ENCODE data around the gene ZNF655.
"Not testable (repeated sequence)": the region's sequence is repeated elsewhere in the genome, so short reads cannot be mapped to it uniquely, and the experiment has no call there.

Gene ZNF655

GRCh38 chr7:99562832-99563231, 4.4 kb downstream of the ZNF655 start:
- Mint-ChIP-seq H3K4me3 (peak overlapping the region; percentile 51 to 71 (median 57)), H3K9me3 (no peaks in the 10 kb centered on the region), H3K36me3 (ENCODE audit: low read depth) (peaks cover 53% of the 10 kb centered on the region), H3K4me1 (peaks cover 13% of the 10 kb centered on the region), H3K27me3 (ENCODE audit: low read depth) (no peaks in the 10 kb centered on the region), H3K27ac (peak overlapping the region in 1 of 3 experiments; percentile 30)
- no peak for TF ChIP-seq CTCF (IDR thresholded peaks at IDR 0.05; ENCODE audit: unreplicated experiment in 3 of 3)

- TF ChIP-seq CTCF (IDR thresholded peaks at IDR 0.05; ENCODE audit: unreplicated experiment in 3 of 3), result no peak
- H3K9me3 Mint-ChIP-seq, result no peaks in the 10 kb centered on the region
- H3K36me3 Mint-ChIP-seq (ENCODE audit: low read depth), result peaks cover 55% of the 10 kb centered on the region
- peak overlapping the region in 2 of 3 experiments; percentile 31 to 57 for H3K4me3 Mint-ChIP-seq
- no peaks in the 10 kb centered on the region for H3K27me3 Mint-ChIP-seq (ENCODE audit: low read depth)
- H3K4me1 Mint-ChIP-seq, result peaks cover 9% of the 10 kb centered on the region
- H3K27ac Mint-ChIP-seq, result peak overlapping the region in 1 of 3 experiments; percentile 16
Observed at GRCh38 chr7:99563650-99564049, 5.2 kb downstream of the ZNF655 start.

- not testable (repeated sequence) for H3K9me3 Mint-ChIP-seq; H3K27me3 Mint-ChIP-seq (ENCODE audit: low read depth); H3K27ac Mint-ChIP-seq; H3K4me1 Mint-ChIP-seq; H3K4me3 Mint-ChIP-seq
- peaks cover 69% of the 10 kb centered on the region for H3K36me3 Mint-ChIP-seq (ENCODE audit: low read depth)
Observed at GRCh38 chr7:99568770-99569169, 10.3 kb downstream of the ZNF655 start.

- Mint-ChIP-seq H3K27me3 (ENCODE audit: low read depth) (no peaks in the 10 kb centered on the region), H3K36me3 (ENCODE audit: low read depth) (peaks cover 54% of the 10 kb centered on the region), H3K4me3 (no peak overlapping the region), H3K27ac (no peak overlapping the region), H3K4me1 (no peaks in the 10 kb centered on the region), H3K9me3 (no peaks in the 10 kb centered on the region)
- no peak for TF ChIP-seq CTCF (IDR thresholded peaks at IDR 0.05; ENCODE audit: unreplicated experiment in 3 of 3)
Observed at GRCh38 chr7:99571768-99572167, 13.3 kb downstream of the ZNF655 start.

- no peak overlapping the region for H3K27ac Mint-ChIP-seq
- no peak for TF ChIP-seq CTCF (IDR thresholded peaks at IDR 0.05; ENCODE audit: unreplicated experiment in 3 of 3)
- no peaks in the 10 kb centered on the region for H3K9me3 Mint-ChIP-seq
- H3K4me3 Mint-ChIP-seq, result no peak overlapping the region
- no peaks in the 10 kb centered on the region for H3K27me3 Mint-ChIP-seq (ENCODE audit: low read depth)
- H3K4me1 Mint-ChIP-seq, result no peaks in the 10 kb centered on the region
- peaks cover 54% of the 10 kb centered on the region for H3K36me3 Mint-ChIP-seq (ENCODE audit: low read depth)
Observed at GRCh38 chr7:99573257-99573656, 14.8 kb downstream of the ZNF655 start.

- H3K27me3 Mint-ChIP-seq (ENCODE audit: low read depth), result no peaks in the 10 kb centered on the region
- H3K4me3 Mint-ChIP-seq, result no peak overlapping the region
- no peaks in the 10 kb centered on the region for H3K9me3 Mint-ChIP-seq
- no peaks in the 10 kb centered on the region for H3K4me1 Mint-ChIP-seq
- no peak for TF ChIP-seq CTCF (IDR thresholded peaks at IDR 0.05; ENCODE audit: unreplicated experiment in 3 of 3)
- H3K36me3 Mint-ChIP-seq (ENCODE audit: low read depth), result peaks cover 31% of the 10 kb centered on the region
- no peak overlapping the region for H3K27ac Mint-ChIP-seq
Observed at GRCh38 chr7:99576251-99576650, 17.8 kb downstream of the ZNF655 start.
